ENCODE data around the gene OLA1. TPM values are rescaled to one million over a fixed set of nuclear protein-coding genes. Genes with fewer than 3 reads are reported as not detected.

Gene OLA1
- total and polyA plus RNA-seq, 2 of the 4 experiments (the other 2 are of a cell fraction) = 54.7 to 71.2 TPM

GRCh38 chr2:174135981-174136380 lies 112.4 kb downstream of the OLA1 start:
- Histone ChIP-seq H4K20me1 (ENCODE audit: insufficient read depth, low read length) (no peaks in the 10 kb centered on the region), H3K36me3 (ENCODE audit: control insufficient read depth, insufficient read depth, low read length) (peaks cover 4% of the 10 kb centered on the region), H2BK15ac (ENCODE audit: low read depth, low read length) (no peak overlapping the region), H4K8ac (ENCODE audit: low read depth in 2 of 2, low read length in 2 of 2) (no peak overlapping the region), H2BK120ac (ENCODE audit: low read depth, low read length) (no peak overlapping the region), H3K56ac (ENCODE audit: extremely low read depth, insufficient read depth, low read length) (no peak overlapping the region), H3K4ac (ENCODE audit: low read depth, low read length) (no peak overlapping the region), H2AK9ac (replicated peaks; ENCODE audit: low read depth, low read length, poor library complexity) (no peak overlapping the region), H2AFZ (replicated peaks; ENCODE audit: low read length, poor library complexity) (no peak overlapping the region), H4K91ac (ENCODE audit: insufficient read depth, low read depth, low read length) (no peak overlapping the region), H3K9ac (ENCODE audit: low read depth, low read length) (no peak overlapping the region), H2AK5ac (ENCODE audit: low read depth, low read length) (no peak overlapping the region), H3K14ac (replicated peaks; ENCODE audit: low read depth, low read length) (no peak overlapping the region), H3K4me1 (ENCODE audit: control insufficient read depth, insufficient read depth, low read length) (no peaks in the 10 kb centered on the region), H3K4me3 (ENCODE audit: insufficient read depth, low read depth, low read length) (no peak overlapping the region), H3K9me3 (ENCODE audit: control insufficient read depth, insufficient read depth, low read length) (peaks cover 6% of the 10 kb centered on the region), H3K18ac (ENCODE audit: low read depth, low read length) (no peak overlapping the region), H3K9me1 (ENCODE audit: insufficient read depth, low read length) (no peaks in the 10 kb centered on the region), H3K27ac (ENCODE audit: insufficient read depth, low read length) (no peak overlapping the region), H3K79me1 (ENCODE audit: low read depth in 1 of 2, low read length in 2 of 2) (peaks cover 4 to 11% of the 10 kb centered on the region in 2 experiments; a peak in 2 of 4 replicates), H2BK20ac (ENCODE audit: low read depth, low read length) (no peak overlapping the region), H3K27me3 (ENCODE audit: control insufficient read depth, insufficient read depth, low read length) (no peaks in the 10 kb centered on the region), H2BK5ac (ENCODE audit: low read depth, low read length, poor library complexity, severe bottlenecking) (no peak overlapping the region), H3K4me2 (ENCODE audit: low read depth, low read length) (no peak overlapping the region), H3K23ac (ENCODE audit: low read depth, low read length) (no peak overlapping the region), H4K5ac (ENCODE audit: low read depth, low read length) (no peak overlapping the region)
- CTCF ChIA-PET = no interaction called here
- POLR2A ChIA-PET (ENCODE audit: unreplicated experiment) = no interaction called here
- in situ Hi-C loops (cut with MboI; ENCODE audit: low sequenced_read_pairs) = no loop called here
- WGBS, 2 experiments (ENCODE audit: extremely low coverage in 2 of 2, insufficient read length in 1 of 2) = no CpG with 5 or more reads among the region's 3 CpGs
- TF ChIP-seq MAFK (IDR thresholded peaks at IDR 0.05; ENCODE audit: low read depth, low read length) (no peak), RFX5 (IDR thresholded peaks at IDR 0.05; ENCODE audit: low read depth, low read length) (no peak), CHD1 (IDR thresholded peaks at IDR 0.05; ENCODE audit: low read depth, low read length) (no peak), POLR2A (IDR thresholded peaks at IDR 0.05; ENCODE audit: low read depth, low read length) (no peak), ELK1 (IDR thresholded peaks at IDR 0.05; ENCODE audit: borderline replicate concordance, low read depth, low read length) (no peak), MXI1 (IDR thresholded peaks at IDR 0.05; ENCODE audit: borderline replicate concordance, low read depth, low read length) (no peak), FOS (IDR thresholded peaks at IDR 0.05; ENCODE audit: low read depth, low read length) (no peak), BHLHE40 (IDR thresholded peaks at IDR 0.05; ENCODE audit: low read depth, low read length) (no peak), RAD21 (IDR thresholded peaks at IDR 0.05; ENCODE audit: low read length) (no peak), SMC3 (IDR thresholded peaks at IDR 0.05; ENCODE audit: low read depth, low read length) (no peak), RCOR1 (IDR thresholded peaks at IDR 0.05; ENCODE audit: insufficient replicate concordance, low read length) (no peak)
- ATAC-seq (ENCODE audit: low read depth) (no peak), DNase-seq (no peak)
- intact Hi-C loops (cut with micrococcal nuclease) = no loop called here
- no TSS peak for BruUV-seq (replicated peaks)
- dilution Hi-C loops (cut with HindIII; ENCODE audit: low sequenced_read_pairs, unreplicated experiment) = no loop called here

Data from IMR-90 (cell line).